NCI-H774 (cell line): ENCODE results near the gene SYNJ2.

Source experiments
- DNase-seq: peaks from one replicate; lab custom pipeline; 2025; lab: John Stamatoyannopoulos, UW

SYNJ2 gene

GRCh38 chr6:158013904-158014504 is 32.3 kb downstream of the SYNJ2 start:
- DNase-seq: no peak

DNA sequence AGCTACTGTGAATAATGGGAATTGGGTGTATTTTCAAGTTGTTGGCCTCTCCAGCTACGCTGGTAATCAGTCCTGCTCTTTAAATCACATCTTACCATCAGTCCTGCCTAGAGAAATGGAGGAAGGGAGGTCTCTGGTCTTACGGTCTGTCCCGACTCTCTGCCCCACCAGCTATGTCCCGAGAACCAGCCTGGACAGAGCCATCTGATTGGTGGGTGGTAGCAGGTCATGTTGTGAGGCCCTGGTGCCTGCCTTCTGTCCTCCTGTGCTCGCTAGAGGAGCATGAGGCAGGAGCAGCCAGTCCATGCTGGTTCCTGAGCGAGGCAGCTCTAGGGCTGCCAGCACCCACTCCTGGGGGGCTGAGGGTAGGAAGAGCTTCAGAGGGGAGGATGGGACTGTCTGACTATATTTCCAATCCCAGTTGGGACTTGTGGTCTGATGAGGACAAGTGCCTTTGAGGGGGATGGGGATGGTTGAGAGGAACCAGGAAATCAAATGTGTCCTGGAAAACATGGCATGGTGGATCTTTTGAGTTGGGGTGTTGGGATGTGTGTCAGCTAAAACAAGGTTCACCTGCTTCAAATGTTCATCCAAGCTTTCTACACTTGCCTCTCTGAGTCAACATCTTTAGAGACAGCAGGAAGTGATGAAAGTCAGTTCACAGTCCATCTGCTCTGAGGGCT is 33.0 kb downstream of the SYNJ2 start:
- DNase-seq: no peak

GRCh38 chr6:158015188-158015506 is 33.5 kb downstream of the SYNJ2 start:
- DNase-seq: no peak

GRCh38 chr6:158016571-158017383 is 35.1 kb downstream of the SYNJ2 start:
- no peak for DNase-seq

DNA sequence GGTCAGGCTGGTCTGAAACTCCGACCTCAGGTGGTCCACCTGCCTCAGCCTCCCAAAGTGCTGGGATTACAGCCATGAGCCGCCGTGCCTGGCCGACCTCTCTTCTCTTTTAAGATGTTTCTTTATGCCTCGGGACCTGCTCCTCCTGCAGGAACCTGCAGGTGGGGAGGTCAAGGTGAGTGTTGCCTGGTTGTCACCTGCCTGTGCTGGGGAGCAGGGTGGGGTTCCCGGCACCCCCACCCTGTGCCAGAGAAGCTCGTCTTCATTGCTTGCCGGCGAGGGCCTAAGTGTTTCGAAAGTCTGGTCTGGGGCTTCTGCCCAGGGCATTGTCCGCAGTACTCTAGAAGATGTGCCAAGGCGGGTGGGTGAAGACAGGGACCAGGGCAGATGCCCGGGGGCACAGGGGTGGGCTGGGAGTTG is 36.0 kb downstream of the SYNJ2 start:
- no peak for DNase-seq

DNA sequence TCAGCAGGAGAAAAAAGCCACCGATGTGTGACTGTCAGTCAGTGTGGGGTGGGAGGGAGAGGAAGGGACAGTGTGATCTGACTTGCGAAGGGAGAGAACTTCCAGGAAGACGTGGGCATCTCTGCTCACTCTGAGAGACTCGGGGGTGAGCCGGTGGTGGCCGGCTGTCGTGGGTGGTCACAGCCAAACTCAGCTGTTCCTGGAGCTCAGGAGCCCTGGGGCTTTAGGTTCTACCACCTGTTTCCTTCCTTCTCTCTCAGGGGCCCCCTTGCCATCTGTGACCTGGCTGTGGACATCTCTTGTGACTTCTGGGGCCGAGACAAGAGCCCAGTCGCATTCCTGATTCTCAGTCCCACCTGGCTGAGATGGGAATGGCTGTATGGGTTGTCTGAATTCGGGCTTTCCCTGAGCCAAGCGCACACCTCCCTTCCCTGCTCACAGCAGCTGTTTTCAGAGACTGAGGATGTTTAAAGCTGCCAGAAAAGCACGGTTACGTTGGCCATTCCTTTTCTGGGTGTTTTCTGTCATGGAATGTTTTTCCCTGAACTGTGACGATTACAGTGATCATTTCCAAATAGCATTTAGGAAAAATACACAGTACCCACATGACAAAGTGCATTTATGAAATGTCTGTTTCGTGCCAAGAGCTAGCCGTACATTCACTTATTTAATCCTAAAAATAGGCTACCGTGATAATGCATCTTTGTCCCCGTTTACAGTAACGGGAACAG is 36.5 kb downstream of the SYNJ2 start:
- DNase-seq: no peak

DNA sequence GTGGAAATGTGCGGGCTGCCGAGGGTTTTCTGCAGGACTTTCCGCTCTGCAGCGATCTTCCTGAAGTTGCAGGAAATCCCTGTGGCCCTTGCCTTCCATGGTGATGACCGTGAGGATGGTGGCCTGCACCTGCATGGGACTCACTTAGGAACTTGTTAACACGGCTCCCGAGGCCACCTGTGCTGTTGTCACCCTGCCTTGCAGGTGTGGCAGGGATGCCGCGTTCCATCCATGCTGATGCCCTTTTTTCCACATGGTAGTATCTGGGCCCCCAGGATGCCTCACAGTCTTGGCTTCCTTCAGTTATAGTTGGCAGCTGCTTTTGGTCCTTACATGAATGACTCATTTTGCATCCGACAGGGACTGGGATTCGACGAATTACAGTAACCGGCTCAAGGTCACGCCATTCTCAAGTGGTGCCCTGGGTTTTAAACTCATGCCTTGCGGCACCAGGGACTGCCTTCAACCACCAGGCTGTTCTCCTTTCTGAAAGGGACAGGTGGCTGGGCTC is 37.2 kb downstream of the SYNJ2 start:
- DNase-seq: no peak

- DNase-seq: no peak
Measured at GRCh38 chr6:158019416-158019815, 37.8 kb downstream of the SYNJ2 start.

GRCh38 chr6:158020272-158020711 is 38.6 kb downstream of the SYNJ2 start:
- no peak for DNase-seq

DNA sequence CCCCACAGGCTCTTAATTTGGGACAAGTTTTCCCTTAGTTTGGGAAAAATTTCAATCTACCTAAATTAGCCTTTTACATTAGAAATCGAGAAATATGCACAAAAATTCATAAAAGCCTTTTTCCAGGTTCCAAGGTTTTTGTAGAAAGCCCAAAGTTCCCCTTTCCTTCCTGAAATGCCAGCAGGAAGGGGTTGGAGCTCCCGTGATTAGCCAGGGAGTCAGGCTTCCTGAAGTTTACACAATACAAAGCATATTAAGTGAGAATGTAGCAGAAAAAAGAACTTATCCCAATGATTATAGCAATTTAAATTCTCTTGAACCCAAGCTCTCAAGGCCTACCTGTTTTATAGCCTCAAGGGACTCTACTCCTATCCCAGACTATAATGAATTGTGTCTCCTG is 39.1 kb downstream of the SYNJ2 start:
- DNase-seq: no peak

GRCh38 chr6:158021376-158021775 is 39.7 kb downstream of the SYNJ2 start:
- DNase-seq: no peak

DNA sequence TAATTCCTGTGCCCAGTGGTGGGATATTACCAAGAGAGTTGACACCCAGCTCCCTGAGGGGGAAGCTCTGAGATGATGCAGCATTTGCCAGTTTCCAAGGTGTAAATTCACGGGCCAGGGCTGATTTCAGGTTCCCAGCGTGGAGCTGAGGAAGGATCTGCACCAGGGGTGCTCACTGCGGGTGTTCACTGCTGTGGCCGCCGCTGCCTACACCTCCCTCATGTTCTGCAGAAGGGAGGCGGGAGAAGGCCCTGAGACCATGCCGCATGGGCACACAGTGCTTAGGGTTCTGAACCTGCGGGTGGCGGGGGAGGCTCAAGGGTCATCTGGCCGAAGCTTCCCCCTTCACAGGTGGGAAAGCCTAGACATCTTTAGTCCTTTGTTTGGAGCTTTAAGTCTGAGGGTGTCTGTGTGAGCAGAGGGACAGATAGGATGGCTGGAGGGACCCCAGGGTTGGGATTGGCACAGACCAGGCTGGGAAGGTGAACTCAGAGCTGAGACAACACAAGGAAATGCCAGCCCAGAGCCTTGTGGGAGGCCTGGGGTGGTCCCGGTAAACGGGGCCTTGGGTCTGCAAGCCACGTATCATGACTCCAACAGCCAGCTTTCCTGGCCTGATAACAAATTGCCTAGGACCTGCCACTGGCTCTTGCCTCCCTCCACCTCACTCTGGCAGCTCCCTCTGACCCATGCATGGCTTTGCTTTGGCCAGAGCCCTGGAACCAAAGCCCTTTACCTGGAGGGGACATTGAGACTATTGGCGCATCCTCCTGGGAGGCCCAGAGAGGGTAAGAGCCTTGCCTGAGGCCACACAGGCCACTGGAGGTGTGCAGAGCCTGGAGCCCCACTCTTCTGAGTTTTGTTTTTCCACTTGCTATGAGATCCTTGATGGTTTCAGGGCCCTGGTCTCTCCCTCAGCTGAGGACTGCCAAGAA is 40.4 kb downstream of the SYNJ2 start:
- DNase-seq: no peak

DNA sequence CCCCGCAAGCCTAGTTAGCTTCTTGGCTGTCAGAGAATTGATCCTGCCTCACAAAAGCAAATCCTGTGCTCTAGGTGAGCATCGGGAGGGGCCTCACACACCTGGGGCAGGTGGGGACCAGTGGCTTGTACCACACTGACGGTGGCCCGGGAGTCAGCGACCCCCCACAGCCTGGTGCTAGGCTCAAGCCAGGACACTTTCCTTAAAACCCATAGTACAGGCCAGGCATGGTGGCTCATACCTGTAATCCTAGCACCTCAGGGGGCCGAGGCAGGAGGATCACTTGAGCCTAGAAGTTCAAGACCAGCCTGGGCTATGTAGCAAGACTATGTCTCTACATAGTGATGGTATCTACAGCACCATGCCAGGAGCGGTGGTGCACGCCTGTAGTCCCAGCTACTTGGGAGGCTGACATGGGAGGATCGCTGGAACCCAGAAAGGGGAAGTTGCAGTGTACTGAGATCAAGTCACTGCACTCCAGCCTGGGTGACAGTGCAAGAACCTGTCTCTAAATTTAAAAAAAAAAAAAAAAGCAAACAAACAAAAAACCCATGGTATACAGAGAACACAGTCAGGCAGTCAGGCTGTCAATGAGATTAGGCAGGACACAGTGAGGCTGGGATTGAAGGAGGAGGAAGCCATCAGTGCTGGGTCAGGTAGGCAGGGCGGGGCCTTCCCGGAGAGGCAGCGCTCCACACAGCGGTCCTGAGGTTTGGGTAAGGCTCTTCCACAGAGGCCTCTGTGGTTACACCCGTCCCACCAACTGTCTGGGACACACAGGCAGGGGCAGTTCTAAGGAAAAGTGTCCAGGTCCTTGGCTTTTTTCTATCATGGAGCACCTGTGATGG is 41.3 kb downstream of the SYNJ2 start:
- no peak for DNase-seq

- DNase-seq: peak; percentile 56
Measured at GRCh38 chr6:158023597-158023939, 41.9 kb downstream of the SYNJ2 start.

DNA sequence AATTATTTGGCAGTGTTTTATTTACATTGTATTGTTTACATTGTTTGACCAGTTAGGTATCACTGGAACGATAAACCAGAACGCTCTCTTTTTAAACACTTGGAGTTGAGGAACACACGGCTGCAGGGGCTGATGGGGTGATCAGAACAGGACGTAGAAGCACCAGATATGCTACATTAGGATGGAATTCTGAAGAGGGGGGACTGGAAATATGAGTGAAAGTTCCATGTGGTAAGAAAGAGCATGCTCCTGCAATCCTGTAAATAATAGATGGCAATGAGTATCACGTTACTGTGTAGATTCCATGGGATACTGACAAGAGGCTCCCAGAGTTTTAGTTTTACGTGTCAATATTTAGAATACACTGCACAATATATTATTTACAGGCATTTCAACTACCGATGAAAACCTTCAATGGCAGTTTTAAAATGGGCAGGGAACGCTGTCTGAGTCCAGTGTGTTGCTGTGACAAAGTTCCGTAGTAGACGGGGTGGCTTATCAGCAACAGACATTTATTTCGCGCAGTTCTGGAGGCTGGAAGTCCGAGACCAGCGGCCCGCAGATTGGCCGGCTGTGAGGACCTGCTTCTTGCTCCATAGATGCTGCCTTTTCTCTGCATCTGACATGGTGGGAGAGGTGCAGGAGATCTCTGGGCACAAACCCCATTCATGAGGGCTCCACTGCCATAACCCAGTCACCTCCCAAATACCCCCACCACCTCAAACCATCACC is 43.1 kb downstream of the SYNJ2 start:
- no peak for DNase-seq

DNA sequence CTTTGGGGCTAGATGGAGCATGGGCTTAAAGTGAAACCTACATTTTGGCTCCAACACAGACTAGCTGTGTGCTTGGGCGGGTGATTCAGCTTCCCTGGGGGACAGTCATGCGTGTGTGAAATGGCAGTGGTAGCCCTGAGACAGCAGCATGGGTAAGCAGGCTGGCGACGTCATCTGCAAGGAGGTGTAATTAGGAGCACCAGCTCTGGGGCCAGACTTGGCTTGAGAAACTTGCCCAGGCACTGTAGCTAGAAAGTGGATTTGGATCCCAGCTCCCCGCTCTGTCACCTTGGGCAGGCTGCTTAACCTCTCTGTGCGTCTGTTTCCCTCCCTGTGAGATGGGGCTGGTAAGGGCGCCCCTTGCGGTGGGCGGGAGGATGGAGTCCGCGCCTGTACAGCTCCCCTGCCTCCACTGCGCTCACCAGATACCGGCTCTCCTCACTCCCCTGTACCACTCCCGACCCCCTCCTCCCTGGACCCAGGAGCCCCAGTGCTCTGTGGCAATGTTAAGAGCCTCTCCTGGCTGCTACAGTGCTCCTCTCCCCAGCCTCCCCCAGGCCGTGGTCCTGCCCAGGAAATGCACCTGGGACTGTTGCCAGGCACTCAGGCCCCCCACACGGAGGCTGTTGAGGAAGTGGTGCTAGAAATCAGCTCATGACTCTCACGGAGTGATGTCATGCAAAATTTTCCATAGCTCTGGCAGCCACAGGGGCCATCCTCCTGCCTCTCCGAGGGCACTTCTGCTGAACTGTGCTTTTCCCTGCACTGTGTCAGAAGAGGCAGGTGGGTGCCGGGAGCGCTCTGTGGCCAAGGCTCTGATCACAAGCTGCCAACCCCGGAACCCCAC is 44.6 kb downstream of the SYNJ2 start:
- peak; percentile 45 for DNase-seq

GRCh38 chr6:158026901-158027589 is 45.4 kb downstream of the SYNJ2 start:
- no peak for DNase-seq
